Right renal pelvis (tissue), 4 donors: ENCODE data around the gene DIP2C. TPM values are rescaled to one million over a fixed set of nuclear protein-coding genes. Genes with fewer than 3 reads are reported as not detected.
A peak's percentile ranks its signal among the peaks of the same experiment; 100 is the strongest.
"Not testable (repeated sequence)": the region's sequence is repeated elsewhere in the genome, so short reads cannot be mapped to it uniquely, and the experiment has no call there.

Experiments
- DNase-seq, 4 donors: peaks; one replicate each; pipeline ENCODE4 v3.0.0-alpha.2; 2013; ENCODE audit warnings: low read depth in 4 of 4, low spot score in 3 of 4, missing footprints in 1 of 4
- polyA plus RNA-seq, 4 donors: library from polyadenylated mRNA; unstranded; fragments of 120-200 nt; gene quantifications; one replicate each; pipeline ENCODE4 v1.2.1, GENCODE V29; 2013; ENCODE audit not compliant: insufficient read length in 4 of 4

Gene DIP2C
- polyA plus RNA-seq, 4 donors: 19.6 to 22.4 (median 21.1) TPM

DNA sequence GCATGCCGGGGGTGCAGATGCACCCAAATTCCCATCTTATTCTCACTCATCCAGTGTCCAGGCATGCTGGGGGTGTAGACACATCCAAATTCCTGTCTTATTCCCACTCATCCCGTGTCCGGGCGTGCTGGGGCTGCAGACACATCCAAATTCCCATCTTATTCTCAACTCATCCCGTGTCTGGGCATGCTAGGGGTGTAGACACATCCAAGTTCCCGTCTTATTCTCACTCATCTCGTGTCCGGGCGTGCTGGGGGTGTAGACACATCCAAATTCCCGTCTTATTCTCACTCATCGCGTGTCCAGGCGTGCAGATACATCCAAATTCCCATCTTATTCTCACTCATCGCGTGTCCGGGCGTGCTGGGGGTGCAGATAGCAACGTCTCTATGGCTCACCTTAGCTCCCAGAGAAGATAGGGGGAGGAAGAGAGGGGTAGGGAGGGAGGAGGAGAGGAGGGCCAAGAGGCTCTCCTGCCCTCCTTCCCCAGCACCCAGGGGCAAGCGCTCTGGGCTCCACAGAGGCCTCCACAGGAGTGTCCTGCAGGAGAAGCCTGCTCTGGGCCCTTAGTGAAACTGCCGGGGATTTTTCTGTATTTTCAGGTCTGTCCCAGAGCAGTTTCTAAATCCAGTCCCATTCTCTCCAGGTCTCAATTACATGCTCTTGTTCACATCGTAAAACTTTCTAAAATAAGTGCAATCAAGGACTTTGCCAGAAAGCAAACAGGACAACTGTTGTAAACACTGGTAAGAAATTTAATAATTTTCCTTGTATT is 210.8 kb downstream of the DIP2C start:
- no peak for DNase-seq

DNA sequence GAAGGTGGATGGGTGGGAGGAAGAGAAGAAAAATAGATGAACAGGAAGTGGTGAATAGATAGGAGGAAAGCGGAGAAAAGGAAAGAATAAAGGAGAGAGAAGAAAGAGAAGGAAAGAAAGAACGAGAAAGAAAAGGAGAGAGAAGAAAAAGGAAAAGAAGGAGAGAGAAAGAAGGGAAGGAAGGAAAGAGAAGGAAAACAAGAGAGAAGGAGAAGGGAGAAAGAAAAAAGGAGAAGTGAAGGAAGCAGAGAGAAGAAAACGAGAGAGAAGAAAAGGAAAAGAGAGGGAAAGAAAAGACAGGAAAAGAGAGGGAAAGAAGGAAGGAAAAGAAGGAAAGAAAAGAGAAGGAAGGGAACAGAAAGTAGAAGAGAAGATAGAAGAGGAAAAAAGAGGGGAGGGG is 211.8 kb downstream of the DIP2C start:
- no peak for DNase-seq

DNA sequence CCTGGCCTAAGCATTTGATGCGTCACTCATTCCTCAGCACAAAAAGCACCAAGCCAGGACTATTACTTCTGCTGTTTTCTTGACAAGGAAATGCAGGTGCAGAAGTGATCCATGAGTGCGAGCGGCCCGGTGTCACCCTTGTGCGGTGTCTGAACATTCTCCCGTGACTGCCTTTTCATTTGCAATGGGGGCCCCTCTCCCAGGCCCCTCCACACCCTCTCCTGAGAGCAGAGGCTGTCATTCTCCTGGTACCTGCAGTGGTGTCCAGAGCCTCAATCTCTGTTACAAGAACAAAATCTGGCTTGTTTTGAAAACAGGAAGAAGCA is 213.1 kb downstream of the DIP2C start:
- DNase-seq: no peak

DNA sequence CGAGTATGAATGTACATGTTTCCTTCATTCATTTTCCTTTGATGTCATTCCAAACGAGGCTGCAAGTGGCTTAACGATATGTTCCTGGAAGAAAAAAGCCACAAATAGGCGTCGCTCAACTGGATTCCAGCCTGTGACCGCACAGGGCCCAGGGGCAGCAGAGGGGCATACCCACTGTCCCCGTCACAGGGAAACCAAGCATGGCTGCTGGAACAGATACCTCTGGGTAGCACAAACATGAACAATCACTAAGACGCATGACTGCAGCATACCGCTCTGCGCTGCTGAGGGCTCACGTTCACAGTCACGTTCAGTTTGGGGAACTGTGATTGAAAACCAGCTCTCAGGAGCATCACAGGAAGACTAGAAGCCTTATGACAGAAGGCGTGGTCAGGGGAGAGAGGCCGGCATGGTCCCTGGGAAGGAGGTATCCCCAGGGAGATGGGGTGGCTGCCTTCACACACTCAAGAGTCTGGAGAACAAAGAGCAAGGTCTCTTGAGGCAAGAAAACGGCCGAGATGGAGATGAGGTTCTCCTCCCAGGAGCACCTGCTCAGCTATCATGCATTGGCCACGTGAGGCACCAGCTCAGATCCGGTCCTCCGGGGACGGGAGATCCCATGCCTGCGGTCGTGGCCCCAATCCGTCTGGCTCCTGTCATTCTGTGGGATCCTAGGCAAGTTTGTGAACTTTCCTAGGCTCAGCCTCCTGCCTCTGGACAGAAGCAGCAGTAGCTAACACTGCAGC is 213.6 kb downstream of the DIP2C start:
- DNase-seq: no peak

DNA sequence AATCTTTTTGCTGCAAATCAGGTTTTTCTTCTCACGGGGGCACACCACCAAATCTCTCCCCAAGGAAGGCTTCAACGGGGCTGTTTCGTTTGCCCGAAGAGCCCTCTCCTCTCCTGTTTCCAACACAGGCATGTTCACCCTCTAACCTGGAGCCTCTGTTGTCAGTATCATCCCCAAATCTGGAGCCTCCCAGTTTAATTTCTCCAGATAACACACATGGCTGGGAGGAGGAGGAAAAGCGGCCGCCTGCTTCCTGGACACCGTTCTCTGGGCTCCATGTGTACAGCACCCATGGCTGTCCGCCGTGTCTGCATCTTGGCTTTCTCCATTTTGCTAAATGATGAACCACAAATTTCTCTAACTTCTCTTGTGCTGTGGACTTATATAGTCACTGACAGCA is 214.5 kb downstream of the DIP2C start:
- DNase-seq: no peak

DNA sequence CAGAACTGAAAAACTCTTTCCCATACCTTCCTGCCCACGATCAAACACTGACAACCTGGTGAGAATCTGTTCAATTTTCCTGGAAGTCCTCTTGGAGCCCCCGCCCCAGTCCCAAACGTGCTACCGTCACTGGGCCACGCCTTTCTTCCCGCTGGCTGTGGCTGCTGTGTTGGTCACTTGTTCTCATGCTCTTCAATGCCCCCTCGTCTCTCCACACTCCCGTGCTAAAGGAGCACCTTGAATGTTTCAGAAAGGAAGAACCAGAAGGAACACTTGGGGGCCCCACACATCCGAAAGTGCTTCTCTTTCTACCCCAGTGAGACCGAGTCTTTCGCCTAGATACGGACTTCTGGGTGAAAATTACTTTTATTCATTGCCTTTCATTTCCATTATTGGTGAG is 215.1 kb downstream of the DIP2C start:
- DNase-seq: no peak

DNA sequence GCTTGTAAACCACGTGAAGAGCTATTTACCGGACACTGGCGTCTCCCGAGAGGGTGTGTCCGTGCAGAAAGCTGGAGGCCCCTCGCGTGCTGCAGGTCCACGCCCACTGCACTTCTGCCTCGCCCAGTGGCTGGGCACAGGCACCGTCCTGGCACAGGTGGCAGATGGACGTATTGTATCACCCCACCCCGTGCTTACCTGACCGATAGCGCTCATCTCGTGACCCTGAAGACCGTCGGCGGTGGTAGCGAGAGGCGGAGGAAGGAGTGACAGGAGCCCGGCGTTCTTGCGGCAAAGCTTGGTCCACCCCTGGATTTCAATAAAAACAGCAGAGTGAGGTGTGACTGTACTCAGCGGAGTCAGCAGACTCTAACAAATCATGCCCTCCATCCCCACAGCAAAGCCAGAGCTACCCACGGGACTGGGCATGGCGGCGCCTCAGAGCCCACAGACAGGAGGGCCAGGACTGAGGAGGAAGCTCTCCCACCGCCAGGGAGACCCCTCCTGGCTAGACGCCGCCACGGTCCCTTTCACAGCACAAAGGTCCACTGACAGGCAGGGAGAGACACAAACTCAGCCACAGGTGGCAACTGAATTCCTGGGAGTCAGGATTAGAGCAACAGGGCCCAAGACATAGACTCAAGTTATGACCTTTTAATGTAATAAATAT is 217.1 kb downstream of the DIP2C start:
- no peak for DNase-seq

DNA sequence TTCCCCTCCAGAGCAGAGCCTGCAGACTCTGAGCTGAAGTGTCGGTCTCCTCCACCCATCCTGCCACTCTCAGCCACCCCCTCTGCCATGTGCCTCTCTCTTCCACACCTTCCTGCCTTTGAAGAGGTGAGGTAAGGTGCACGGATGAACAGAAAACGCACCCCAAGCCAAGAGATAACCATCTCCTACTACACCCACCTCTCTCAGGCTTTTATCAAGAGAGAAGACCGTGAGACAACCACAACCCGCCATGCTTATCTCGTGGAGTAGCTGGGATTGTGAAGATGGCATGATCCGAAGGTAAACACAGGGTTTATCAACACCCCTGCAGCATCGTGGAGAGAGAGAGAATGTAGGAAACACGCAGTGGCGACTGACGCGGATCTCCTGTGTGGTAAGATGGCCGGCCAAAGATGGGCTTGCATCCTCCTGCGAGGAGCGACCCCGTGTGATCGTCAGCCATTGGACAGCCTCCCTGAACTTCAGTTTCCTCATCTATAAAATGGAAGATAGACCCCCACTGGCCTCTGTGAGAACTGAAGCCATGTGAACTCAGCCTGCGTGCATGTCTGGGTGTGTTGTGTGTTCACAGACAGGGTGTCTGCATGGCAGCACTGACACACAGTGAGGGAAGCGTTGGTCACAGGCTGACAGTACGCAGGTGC is 219.0 kb downstream of the DIP2C start:
- DNase-seq: no peak

DNA sequence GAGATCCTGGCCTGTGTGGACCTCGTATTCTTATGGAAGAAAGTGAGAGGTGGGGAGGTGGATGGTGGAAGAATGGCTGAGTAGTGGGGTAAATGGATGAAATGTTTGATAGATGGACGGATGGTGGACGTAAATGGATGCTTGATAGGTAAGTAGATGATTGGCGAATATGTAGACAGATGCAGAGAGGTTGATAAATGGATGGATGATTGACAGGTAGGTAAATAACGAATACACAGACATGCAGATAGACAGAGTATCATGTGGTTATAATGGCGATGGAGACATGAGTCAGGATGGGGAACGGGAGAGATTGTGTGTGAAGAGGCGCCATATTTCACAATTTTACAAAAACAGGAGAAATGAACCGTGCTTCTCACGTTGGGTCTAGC is 219.5 kb downstream of the DIP2C start:
- no peak for DNase-seq

DNA sequence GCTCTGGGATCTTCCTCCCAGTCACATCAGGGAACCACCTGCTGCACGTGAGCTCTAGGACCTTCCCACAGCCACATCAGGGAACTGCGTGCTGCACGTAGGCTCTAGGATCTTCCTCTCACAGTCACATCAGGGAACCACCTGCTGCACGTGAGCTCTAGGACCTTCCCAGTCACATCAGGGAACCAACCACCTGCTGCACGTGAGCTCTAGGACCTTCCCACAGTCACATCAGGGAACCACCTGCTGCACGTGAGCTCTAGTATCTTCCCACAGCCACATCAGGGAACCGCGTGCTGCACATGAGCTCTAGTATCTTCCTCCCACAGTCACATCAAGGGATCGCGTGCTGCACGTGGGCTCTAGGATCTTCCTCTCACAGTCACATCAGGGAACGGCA is 229.7 kb downstream of the DIP2C start:
- no peak for DNase-seq

DNA sequence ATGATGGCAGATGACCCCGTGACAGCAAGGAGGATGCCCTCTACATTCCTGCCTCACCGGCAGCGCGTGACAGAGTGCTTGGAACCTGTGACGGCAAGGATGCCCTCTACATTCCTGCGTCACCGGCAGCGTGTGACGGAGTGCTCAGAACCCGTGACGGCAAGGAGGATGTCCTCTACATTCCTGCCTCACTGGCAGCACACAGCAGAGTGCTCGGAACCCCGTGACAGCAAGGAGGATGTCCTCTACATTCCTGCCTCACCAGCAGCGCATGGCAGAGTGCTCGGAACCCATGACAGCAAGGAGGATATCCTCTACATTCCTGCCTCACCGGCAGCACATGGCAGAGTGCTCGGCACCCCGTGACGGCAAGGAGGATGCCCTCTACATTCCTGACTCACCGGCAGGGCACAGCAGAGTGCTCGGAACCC is 231.0 kb downstream of the DIP2C start:
- peak; percentile 51 to 82 (median 60) for DNase-seq

DNA sequence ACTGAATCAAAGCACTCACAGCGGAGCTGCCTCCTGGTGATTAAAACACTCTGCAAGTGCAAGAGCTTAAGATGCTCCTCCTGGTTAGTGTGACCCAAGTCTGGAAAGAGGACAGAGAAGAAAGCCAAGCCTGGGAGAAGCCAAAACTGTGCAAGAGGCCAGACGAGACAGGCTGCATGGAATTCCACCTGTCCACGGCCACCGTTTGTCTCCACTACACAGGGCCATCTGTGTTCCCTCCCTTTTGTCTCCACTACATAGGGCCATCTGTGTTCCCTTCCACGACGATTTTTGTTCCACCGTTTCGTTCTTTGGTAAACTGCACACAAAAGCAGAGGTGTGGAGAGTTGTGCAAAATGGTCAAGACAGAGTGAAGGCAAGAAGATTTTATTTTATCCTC is 233.0 kb downstream of the DIP2C start:
- DNase-seq: no peak

DNA sequence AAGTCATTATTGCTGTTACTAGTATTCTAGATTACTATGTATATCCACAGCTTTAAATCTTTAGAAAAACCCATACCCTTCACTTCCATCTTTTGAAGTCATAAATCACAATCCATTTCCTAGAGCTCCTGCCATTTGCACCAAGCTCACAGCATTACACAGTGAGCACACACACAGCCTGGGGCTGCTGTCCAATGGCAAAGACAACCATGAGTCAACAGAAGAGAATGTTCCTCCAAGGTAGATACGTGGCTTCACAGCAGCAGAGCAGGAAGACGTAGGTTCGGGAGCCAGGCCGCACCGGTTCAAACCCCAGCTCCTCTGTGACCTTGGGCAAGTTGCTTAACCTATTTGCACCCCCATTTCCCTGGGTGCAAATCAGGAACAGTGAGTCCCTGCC is 234.6 kb downstream of the DIP2C start:
- no peak for DNase-seq

DNA sequence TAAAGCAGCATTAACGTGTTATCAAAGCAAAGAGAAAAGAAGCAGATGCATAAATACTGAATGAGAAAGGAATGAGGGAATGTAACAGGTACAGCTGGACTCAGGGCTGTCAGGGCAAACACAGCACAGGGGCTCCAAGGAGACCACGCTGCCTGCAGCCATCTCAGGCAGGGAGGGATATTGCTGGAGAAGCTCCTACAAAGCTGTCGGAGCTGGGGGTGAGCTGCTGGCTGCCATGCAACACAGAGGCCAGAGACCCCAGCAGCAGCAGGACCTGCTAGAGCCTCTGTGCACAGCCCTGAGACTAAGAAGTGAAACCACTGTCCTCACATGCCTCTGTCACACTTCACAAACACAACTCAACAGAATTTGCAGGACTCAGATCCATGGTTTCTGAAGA is 235.8 kb downstream of the DIP2C start:
- no peak for DNase-seq

DNA sequence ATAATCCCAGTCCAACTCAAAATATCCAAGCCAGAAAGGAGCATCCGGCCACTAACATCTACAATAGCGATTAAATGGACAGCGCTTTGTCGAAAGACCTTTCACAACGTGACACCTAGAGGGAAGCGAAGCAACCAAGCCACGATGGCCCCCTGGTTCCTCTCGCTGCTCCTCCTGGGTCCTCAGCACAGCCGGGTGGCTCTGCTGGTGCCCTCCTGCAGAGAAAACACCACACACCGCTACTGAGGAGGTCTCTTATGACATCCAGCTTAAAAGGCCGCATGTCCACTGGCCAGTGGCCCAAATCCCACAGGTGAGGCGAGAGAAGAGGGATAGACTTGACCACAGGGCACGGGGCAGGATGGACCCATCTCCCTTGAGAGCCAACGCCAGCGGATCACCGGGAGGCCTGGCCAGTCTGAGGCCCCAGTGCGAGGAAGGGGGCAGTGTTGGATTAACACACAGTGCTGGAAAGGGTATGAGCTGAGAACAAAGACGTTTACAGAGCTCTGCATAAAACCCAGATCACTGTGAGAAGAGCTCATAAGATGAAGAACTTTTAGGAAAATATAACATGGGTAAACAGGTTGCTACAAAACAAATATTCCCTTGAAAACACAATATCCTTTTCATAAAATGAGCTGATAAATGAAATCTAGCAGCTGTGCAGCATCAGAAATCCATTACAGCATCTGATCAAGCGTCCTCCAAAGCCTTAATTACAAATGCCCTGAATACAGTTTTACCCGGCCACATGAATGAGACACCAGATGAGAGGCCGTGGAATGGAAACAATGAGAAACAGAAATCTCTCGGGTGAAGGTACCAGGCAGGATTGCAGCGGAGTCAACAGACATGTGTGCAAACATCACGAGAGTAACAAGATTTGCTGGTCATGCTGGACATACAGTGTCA is 236.7 kb downstream of the DIP2C start:
- DNase-seq: no peak

DNA sequence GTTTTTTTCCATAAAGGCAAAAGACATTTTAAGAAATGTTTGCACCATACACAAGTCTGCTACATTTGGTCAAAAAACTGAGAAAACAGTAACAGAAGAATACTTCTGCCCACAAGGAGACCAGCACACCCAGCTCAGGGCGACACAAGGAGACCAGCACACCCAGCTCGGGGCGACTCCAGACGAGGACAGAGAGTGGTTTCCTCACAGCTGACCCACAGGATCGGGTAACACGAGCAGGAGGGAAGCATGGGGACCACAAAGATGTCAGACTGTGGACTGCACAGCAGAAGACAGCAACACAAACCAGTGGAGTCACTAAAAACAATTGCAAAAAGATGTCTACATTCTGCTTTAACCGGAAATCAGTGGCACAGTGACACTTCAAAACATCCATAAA is 237.6 kb downstream of the DIP2C start:
- DNase-seq: no peak

DNA sequence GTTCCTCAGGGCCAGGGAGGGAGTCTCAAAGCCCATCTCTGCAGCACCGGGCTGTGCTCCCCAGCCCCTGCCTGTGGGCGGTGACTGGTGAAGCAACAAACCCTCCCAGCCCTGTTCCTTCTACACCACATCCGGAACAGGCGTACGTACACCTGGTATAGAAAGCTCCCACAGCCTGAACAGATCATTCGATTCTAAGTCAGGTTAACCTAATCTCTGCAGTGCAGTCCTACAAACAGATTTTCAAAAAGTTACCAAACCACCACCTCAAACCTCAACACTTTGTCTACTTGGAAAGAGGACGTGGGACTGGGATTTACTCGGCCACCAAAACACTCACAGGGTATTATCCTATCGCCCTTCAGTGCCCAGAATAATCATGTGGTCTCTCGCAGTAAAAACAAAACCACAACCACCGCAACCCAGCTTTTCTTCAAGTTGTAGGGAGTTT is 238.4 kb downstream of the DIP2C start:
- DNase-seq: no peak

DNA sequence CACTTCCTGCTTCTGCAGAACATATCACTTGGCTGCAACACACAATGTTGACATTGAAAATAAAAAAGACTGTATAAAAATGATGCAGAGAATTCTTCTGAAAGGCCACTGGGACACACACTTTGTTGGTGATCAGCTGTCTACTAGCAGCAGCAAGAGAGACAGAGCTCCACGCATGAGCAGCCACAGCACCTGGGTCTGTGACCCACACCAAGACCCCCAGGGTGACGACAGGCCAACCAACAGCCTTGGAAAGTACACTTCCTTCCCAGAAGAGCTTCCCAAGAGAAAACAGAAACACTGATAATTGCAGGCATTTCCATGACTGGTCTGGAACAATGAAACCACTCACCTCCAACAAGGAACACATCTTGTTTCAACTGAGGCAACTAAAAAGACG is 239.0 kb downstream of the DIP2C start:
- DNase-seq: no peak

DNA sequence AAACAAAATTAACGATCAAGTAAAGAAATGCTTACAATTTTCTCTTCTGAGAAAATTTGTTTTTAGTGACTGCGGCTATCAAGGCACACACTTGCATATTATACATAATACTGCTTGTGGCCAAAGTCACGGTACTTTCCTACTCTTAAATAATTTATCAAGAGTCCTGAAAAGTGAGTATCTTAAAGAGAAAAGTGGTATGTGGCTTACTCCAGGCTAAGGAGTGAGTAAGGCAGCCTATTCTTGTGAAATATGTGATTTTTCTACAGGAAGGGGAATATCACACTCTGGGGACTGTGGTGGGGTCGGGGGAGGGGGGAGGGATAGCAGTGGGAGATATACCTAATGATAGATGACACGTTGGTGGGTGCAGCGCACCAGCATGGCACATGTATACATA is 240.1 kb downstream of the DIP2C start:
- DNase-seq: not testable (repeated sequence)

DNA sequence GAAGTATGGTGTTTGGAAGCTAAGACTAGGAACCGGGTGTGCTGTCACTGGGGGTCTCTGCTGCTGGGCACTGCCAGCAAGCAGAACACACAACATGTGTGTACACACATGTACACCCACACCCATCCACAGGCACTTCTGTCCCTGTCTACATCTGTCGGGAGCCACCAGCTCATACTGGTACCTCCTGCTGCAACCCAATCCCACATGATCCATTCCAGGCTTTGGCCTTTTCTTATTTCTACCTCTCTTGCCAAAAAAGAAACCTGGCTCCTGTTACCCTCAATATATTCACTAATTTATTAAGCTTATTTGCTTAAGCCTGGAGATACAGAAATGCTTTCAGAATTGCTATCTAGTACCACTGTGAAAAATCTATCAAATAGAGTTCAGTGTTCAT is 246.0 kb downstream of the DIP2C start:
- DNase-seq: no peak
